H4 (cell line): ENCODE data around the gene ATCAY. TPM values are rescaled to one million over a fixed set of nuclear protein-coding genes. Genes with fewer than 3 reads are reported as not detected.
"Not testable (repeated sequence)": the region's sequence is repeated elsewhere in the genome, so short reads cannot be mapped to it uniquely, and the experiment has no call there.

Experiments used
- DNase-seq: peaks from one replicate; pipeline ENCODE4 v3.0.0-alpha.2; 2015; ENCODE audit warnings: low spot score
- total RNA-seq: library from RNA; depleted of rRNA; stranded (reverse); fragments of >200 nt; shearing (Covaris generic); gene quantifications from 2 replicates; pipeline ENCODE4 v1.2.3, GENCODE V29; 2014

ATCAY gene
- total RNA-seq, 1 experiment from 2014 or later: not detected

- no peak for DNase-seq
These were observed 25.2 kb upstream of the ATCAY start for GRCh38 chr19:3855320-3855719.

DNA sequence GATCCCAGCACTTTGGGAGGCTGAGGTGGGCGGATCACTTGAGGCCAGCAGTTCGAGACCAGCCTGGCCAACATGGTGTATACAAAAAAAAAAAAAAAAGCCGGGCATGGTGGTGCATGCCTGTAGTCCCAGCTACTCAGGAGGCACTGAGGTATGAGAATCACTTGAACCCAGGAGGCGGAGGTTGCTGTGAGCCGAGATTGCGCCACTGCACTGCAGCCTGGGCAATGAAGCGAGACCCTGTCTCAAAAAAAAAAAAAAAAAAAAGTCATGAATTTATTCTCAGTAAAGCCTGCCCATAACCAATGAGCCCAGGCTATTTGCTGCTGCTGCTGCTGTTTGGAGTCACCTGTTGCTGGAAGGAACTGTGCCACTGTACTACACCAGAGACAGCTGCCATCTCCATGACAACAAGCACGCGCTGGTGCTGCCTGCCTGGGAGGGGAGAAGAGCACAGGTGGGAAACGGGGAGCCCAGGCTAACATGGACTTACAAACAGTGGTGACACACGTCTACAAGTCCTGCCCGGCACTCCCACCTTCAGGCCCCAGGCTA lies 23.0 kb upstream of the ATCAY start:
- DNase-seq: no peak

GRCh38 chr19:3860499-3860898 lies 20.0 kb upstream of the ATCAY start:
- no peak for DNase-seq

GRCh38 chr19:3862826-3863500 lies 17.5 kb upstream of the ATCAY start:
- DNase-seq: no peak

DNA sequence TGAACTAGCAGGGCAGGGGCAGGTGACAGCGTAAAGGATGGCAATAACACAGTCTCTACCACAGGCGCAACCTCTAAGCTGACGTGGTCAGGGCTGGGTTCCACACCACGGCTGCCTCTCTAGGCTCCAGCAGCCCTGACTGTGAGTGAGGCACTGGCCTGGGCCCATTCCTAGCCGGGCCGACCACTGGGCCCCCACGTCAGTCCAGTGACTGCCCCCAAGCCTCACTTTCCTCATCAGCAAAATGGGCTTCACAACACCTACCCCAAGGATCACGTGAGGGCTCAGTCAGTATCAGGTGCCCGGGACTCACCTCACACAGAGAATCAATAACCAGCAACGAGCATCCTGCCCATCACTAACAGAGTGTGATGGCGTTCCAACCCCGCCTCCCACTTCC lies 16.8 kb upstream of the ATCAY start:
- no peak for DNase-seq

- no peak for DNase-seq
These were observed 13.4 kb upstream of the ATCAY start for GRCh38 chr19:3866910-3867638.

DNA sequence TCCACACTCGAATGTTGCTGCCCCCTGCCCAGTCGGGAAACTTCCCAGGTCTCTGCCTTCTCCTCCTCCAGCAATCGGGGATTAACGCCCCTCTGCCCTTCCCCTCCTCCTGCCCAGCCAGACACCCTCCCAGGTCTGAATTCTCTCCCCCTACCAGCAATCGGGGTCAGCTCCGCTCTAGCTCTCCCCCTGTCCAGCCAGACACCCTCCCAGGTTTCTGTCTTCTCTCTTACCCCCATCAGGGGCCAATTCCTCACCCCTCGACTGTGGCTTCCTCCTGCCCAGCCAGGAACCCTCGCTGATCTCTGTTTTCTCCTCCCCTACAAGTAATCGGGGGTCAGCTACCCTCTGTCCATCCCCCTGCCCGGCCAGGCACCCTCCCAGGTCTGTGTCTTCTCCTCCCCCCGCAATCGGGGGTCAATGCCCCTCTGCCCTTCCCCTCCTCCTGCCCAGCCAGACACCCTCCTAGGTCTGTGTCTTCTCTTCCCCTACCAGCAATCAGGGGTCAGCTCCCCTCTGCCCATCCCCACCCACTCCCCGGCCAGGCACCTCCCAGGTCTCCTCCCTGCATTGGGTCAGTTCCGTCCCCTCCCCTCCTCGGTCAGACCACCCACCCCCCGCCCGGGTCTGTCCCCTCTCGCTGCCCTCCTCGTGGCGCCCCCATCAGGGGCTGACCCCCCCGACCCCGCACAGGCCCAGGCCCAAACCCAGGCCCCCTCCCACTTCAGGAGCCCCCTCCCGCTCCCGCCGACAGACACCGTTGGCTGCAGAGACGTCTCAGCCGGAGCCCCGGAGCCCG lies 12.3 kb upstream of the ATCAY start:
- DNase-seq: no peak

DNA sequence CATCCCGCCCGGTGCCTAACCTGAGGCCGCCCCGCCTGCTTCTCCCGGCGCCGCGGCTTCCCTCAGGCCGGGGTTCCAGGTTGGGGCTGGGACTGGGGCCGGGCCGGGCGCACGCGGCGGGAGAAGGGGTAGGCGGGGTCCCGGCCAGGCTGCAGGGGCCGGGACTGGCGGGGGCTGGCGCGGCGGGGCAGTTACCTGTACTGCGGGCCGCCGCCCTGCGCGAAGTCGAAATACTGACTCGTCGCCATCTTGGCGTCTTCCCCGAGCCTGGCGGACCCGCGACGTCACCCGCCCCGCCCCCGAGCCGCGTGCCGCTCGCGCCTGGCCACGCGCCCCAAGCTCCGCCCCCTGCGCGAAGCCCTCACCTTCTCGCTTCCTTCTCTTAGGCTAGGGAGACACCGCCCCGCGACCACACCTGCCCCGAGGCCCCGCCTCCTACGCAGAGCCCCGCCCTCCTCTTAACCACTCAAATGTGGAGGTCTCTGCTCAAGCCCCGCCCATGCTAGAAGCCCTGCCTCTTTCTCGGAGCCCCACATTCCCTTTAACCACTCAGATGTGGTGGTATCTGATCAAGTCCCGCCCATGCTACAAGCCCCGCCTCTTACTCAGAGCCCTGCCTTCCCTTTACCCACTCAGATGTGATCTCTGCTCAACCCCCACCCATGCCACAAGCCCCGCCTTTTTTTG lies 11.6 kb upstream of the ATCAY start, which contains the start of gene ZFR2:
TSS of gene ZFR2 (minus strand) at position 269 of the 687 bp plus-strand sequence. CDS start at position 248, 21 bp downstream.
- no peak for DNase-seq

DNA sequence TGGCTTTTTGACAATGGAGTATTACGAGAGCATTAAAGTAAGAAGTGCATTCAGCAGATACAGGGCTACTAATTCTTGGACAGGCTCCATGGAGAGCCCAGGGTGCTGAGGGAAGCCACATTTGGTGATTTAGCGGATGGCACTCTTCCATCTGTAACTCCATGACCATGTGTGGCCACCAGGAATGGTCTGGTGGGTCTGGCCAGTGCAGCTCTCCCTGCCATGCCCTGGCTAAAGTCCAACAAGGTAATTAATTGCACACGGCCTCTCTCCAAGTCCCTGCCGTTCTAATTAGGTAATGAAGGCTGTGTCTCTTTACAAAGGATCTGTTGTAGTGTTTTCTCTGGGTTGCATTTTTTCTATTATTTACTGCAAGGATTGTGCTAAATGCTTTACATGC lies 7.3 kb upstream of the ATCAY start:
- DNase-seq: no peak

GRCh38 chr19:3874695-3875094 lies 5.8 kb upstream of the ATCAY start:
- not testable (repeated sequence) for DNase-seq

- DNase-seq: no peak
These were observed 829 bp upstream of the ATCAY start for GRCh38 chr19:3879656-3880055.

GRCh38 chr19:3881272-3882040 lies 971 bp downstream of the ATCAY start:
- no peak for DNase-seq

DNA sequence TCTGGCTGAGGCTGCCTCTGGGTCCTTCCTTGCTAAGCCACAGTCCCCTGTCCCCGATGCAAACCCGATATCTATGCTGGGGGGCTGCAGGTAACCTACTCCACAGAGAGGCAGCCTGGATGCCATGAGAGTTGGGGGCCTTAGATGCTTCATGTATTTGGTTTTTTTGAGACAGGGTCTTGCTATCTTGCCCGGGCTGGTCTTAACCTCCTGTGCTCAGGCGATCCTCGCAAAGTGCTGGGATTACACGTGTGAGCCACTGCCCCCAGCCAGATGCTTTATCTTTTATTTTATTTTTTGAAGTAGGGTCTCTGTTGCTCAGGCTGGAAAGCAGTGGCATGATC lies 1.5 kb downstream of the ATCAY start:
- DNase-seq: no peak

DNA sequence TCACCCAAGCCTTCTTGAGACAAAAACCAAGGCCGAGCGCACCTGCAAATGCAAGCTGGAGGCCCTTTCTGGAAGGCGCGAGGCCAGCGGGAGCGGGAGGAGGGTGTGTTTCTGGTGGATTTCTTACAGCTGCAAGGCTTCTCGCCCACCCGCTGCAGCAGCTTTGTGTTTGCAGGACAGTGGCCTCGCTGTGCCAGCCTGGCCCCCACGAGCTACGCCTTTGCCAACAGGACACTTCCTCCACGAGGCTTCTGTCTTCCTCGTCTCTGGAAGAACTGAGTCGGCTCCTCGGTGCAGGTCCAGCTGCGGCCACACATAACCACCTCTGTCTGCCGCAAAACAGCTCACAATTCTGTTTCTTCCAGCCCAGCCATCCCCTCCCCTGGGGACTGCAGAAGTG lies 10.1 kb downstream of the ATCAY start:
- DNase-seq: no peak

DNA sequence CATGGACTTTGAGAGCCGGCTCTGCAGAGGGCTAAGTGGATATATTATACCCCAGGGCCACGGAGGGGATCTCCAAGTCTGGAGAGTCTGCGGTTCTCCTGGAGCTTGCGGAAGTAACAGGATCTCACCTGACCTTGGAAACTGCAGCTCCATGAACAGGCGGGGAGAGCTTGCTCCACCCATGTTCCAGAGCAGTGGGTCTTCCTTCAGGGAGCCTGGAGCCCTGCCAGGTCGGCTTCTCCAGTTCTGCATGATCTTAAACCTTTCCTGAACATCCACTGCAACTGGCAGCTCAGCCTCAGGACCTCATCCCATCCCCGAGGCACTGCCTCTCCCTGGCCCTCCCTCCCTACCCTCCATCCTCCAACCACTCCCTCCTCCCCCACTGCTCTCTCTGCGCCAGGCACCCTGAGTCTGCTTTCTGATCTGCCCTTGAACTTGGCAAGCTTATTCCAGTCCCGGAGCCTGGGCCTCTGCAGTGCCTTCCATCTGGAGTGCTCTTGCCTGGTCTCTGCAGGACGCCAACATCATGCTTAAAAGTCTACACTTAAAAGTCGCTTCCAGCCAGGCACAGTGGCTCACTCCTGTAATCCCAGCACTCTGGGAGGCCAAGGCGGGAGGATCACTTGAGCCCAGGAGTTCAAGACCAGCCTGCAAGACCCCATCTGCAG lies 13.2 kb downstream of the ATCAY start:
- DNase-seq: no peak

DNA sequence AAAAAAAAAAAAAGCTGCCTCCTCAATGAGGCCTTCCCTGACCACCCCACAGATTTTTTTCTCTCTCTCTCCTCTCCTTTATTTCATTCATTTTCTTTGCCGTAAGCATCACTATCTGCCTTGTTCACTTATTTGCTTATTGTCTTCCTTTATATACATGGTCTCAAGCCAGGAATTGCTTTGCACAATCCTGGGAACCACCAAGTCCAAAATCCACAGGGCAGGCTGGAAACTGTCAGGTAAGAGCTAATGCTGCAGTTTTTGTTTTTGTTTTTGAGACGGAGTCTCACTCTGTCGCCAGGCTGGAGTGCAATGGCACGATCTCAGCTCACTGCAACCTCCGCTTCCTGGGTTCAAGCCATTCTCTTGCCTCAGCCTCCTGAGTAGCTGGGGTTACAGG lies 14.5 kb downstream of the ATCAY start:
- not testable (repeated sequence) for DNase-seq

DNA sequence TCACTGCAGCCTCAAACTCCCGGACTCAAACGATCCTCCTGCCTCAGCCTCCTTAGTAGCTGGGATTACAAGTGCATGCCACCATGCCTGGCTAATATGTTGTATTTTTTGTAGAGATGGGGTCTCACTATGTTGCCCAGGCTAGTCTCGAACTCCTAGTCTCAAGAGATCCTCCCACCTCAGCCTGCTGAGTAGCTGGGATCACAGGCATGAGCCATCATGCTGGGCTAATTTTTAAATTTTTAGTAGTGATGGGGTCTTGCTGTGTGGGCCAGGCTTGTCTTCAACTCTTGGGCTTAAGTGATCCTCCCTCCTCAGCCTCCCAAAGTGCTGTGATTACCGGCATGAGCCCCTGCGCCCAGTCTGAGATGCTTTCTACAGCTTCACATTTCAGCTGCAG lies 15.3 kb downstream of the ATCAY start:
- DNase-seq: no peak

DNA sequence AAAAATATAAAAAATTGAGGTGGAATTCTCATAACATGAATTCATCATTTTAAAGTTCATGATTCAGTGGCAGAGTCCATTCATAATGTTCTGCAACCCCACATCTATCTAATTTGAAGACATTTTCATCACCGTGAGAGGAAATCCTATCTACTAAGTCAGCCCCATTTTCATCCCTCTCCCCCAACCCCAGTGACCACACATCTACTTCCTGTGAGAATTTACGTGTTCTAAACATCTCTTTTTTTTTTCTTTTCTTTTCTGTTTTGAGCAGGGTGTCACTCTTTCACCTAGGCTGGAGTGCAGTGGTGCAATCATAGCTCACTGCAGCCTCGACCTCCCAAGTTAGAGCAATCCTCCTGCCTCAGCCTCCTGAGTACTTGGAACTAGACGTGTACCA lies 17.5 kb downstream of the ATCAY start:
- DNase-seq: no peak

DNA sequence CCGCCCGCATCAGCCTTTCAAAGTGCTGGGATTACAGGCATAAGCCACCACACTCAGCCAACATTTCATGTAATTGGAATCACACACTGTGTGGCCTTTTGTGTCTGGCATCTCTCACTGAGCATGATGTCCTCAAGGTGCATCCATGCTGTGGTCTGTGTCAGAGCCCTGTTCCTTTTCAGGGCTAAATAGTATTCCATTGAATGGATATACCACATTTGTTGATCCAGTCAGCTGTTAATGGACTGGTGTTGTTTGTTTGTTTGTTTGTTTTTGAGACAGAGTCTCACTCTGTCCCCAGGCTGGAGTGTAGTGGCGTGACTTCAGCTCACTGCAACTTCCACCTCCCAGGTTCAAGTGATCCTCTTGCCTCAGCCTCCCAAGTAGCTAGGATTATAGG lies 17.9 kb downstream of the ATCAY start:
- no peak for DNase-seq

GRCh38 chr19:3899531-3900294 lies 19.2 kb downstream of the ATCAY start:
- DNase-seq: no peak
